Measurements from ENCODE around the gene DEDD. TPM values are rescaled to one million over a fixed set of nuclear protein-coding genes. Genes with fewer than 3 reads are reported as not detected.

DEDD gene
- total RNA-seq, 1 experiment from 2014 or later: 44.7 TPM

GRCh38 chr1:161096530-161096929 lies 35.9 kb downstream of the DEDD start:
- Histone ChIP-seq H3K4ac (ENCODE audit: low read depth, low read length) (no peak overlapping the region), H3K79me1 (ENCODE audit: insufficient read depth, low read depth, low read length, poor library complexity, severe bottlenecking) (no peaks in the 10 kb centered on the region), H3T11ph (ENCODE audit: low read length) (no peak overlapping the region), H3K27me3 (ENCODE audit: insufficient read depth, low read length) (no peaks in the 10 kb centered on the region; the same call in 1 of the 2 replicates), H2BK20ac (ENCODE audit: low read depth, low read length, poor library complexity, severe bottlenecking) (no peak overlapping the region), H2BK120ac (ENCODE audit: low read depth, low read length, poor library complexity, severe bottlenecking) (no peak overlapping the region), H3K27ac (ENCODE audit: insufficient read length, low read depth, low read length) (no peak overlapping the region), H2BK15ac (ENCODE audit: low read depth, low read length) (no peak overlapping the region), H3K14ac (ENCODE audit: insufficient read depth, low read length) (no peak overlapping the region), H3K23ac (ENCODE audit: insufficient read length, low read depth, low read length) (no peak overlapping the region), H4K8ac (replicated peaks; ENCODE audit: insufficient read length, low read depth, low read length) (no peak overlapping the region), H4K5ac (ENCODE audit: insufficient read length, low read depth, low read length) (no peak overlapping the region), H2AFZ (ENCODE audit: low read length) (no peak overlapping the region), H3K79me2 (ENCODE audit: insufficient read depth, low read length) (no peaks in the 10 kb centered on the region), H2AK5ac (ENCODE audit: insufficient read length, low read length) (no peak overlapping the region), H4K91ac (ENCODE audit: insufficient read length, low read depth, low read length) (no peak overlapping the region), H3K56ac (ENCODE audit: insufficient read length, low read depth, low read length) (no peak overlapping the region), H4K20me1 (ENCODE audit: control insufficient read depth, insufficient read depth, insufficient read length) (no peaks in the 10 kb centered on the region), H3K9ac (ENCODE audit: extremely low read depth, insufficient read length, low read length) (no peak overlapping the region), H3K18ac (ENCODE audit: insufficient read length, low read depth, low read length) (no peak overlapping the region), H3K23me2 (ENCODE audit: insufficient read length, low read depth, low read length, poor library complexity, severe bottlenecking) (peaks cover 10% of the 10 kb centered on the region), H3K9me3 (ENCODE audit: control insufficient read depth, low read depth, low read length) (no peaks in the 10 kb centered on the region), H3K4me2 (ENCODE audit: insufficient read depth, insufficient read length, low read length) (no peak overlapping the region), H2BK5ac (ENCODE audit: insufficient read length, low read length) (no peak overlapping the region), H2BK12ac (ENCODE audit: insufficient read length, low read depth, low read length) (no peak overlapping the region), H3K4me1 (ENCODE audit: insufficient read depth, low read length) (no peaks in the 10 kb centered on the region)
- DNase-seq: no peak
- no peak overlapping the region for H3K4me3 Mint-ChIP-seq
- H3K27ac Mint-ChIP-seq: no peak overlapping the region; a peak in 1 of 7 replicates
- TF ChIP-seq CTCF (conservative IDR thresholded peaks at IDR 0.05): no peak
- WGBS (ENCODE audit: extremely low coverage, insufficient read length, low lambda C conversion rate): no CpG with 5 or more reads among the region's 1 CpG
- peaks cover 8 to 9% of the 10 kb centered on the region in 2 experiments for H3K4me1 Mint-ChIP-seq
- no peaks in the 10 kb centered on the region; a peak in 1 of 5 replicates for H3K9me3 Mint-ChIP-seq
- H3K27me3 Mint-ChIP-seq (ENCODE audit: low read depth): peaks cover 11% of the 10 kb centered on the region
- peaks cover 3 to 17% (median 17%) of the 10 kb centered on the region in 3 experiments; a peak in 5 of 7 replicates for H3K36me3 Mint-ChIP-seq (ENCODE audit: insufficient read depth in 1 of 3, low read depth in 3 of 3)
